Fibroblast of skin of right biceps (primary cell): ENCODE results near the gene KANK2.

Experiments used
- DNase-seq: peaks from one replicate; pipeline ENCODE4 v3.0.0-alpha.2; 2013

Gene KANK2

GRCh38 chr19:11225172-11225571 is 27.8 kb upstream of the KANK2 start:
- no peak for DNase-seq

DNA sequence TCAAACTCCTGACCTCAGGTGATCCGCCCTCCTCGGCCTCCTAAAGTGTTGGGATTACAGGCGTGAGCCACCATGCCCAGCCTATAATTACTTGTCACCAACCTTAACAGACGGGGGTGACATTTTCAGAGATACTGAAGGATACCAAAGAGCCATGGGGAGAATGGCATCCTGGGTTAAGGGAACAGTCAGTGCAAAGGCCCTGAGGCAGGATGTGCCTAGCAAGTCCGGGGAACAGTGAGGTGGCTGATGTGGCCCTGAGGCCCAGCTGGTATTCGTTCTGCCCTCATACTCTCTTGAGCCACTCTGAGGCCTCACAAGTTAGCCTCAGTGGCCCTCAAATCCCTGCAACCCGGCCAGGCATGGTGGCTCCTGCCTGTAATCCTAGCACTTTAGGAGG is 27.1 kb upstream of the KANK2 start:
- DNase-seq = no peak

DNA sequence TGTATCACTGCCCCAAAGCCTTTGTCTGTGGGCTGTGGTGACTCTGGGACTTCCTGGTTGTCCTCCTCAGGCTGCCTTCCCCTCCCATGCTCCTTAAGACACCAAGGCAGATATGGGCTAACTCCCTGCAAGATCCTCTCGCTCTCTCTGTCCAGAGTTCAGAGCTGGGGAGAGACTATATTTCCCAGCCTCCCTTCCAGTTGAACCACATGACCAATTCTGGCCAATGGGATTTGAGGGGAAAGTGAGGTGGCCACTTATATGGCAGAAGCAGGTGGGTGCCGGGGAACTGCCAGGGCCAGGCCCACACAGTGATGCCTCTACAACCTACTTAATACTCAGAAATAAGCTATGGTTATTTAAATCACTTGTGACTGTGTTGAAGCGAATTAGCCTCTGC is 25.9 kb upstream of the KANK2 start:
- no peak for DNase-seq

GRCh38 chr19:11221082-11221598 is 23.8 kb upstream of the KANK2 start:
- DNase-seq = no peak

DNA sequence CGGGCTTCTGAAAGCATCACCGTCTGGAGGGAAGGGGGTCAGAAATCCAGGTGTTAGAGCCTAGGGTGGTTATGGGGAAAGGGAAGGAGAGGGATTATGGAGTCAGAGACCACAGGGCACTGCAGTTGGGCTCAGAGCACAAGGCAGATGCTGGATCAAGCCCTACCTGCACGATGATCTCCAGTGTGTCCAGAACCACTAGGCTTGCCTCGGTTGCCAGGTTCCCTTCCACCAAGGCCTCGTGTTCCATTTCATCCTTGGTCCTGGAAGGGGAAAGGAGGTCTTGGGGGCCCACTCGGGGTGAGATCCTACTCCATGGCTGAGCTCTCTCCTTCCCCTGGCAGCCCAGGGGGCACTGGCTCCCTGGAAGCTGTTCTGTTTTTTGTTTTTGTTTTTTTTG is 17.0 kb upstream of the KANK2 start:
- no peak for DNase-seq

DNA sequence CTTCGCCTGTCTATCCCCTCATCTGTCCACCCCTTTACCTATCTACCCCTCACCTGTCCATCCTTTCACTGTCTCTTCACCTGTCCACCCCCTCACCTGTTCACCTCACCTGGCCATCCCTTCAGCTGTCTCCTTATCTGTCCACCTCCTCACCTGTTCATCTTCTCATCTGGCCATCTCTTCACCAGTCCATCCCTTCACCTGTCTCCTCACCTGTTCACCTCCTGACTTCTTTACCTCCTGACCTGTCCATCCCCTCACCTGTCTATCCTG is 13.2 kb upstream of the KANK2 start:
- DNase-seq = no peak

DNA sequence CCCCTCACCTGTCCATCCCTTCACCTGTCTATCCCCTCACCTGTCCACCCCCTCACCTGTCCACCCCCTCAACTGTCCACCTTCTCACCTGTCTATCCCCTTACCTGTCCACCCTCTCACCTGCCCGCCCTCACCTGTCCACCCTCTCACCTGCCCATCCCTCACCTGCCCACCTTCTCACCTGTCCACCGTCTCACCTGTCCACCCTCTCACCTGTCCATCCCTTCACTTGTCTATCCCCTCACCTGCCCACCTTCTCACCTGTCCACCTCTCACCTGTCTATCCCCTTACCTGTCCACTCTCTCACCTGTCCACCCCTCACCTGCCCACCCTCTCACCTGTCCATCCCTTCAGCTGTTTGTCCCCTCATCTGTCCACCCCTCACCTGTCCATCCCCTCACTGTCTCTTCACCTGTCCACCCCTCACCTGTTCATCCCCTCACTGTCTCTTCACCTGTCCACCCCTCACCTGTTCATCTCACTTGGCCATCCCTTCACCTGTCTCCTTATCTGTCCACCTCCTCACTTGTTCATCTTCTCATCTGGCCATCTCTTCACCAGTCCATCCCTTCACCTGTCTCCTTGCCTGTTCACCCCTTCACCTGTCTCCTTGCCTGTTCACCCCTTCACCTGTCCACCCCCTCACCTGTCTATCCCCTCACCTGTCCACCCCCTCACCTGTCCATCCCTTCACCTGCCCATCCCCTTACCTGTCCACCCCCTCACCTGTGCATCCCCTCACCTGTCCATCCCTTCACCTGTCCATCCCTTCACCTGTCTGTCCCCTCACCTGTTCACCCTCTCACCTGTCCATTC is 12.7 kb upstream of the KANK2 start:
- DNase-seq = no peak

- no peak for DNase-seq
Measured at GRCh38 chr19:11208561-11209471, 11.5 kb upstream of the KANK2 start.

DNA sequence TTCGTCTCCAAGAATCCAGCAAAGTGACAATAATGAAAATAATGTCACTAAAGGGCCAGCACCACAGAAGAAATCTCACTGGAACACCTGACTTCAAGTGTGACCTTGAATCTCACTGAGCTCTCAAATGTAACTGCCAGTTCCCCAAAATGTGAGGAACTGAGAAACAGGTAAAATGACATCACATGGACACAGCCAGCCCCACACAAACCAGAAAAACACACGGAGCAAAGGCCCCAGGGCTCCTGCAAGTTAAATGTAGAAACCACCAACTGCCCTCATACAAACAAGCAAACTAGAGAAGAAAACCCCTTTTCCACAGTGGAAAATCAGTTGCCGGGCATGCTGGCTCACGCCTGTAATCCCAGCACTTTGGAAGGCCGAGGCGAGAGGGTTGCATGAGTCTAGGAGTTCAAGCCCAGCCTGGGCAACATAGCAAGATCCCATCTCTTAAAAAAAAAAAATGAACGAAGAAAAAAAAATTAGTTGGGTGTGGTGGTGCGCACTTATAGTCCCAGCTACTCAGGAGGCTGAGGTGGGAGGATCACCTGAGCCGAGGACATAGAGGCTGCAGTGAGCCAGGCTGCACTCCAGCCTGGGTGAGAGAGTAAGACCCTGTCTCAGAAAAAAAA is 8.7 kb upstream of the KANK2 start:
- DNase-seq = no peak

GRCh38 chr19:11204943-11205349 is 7.6 kb upstream of the KANK2 start:
- no peak for DNase-seq

- no peak for DNase-seq
Measured at GRCh38 chr19:11204076-11204602, 6.8 kb upstream of the KANK2 start.

DNA sequence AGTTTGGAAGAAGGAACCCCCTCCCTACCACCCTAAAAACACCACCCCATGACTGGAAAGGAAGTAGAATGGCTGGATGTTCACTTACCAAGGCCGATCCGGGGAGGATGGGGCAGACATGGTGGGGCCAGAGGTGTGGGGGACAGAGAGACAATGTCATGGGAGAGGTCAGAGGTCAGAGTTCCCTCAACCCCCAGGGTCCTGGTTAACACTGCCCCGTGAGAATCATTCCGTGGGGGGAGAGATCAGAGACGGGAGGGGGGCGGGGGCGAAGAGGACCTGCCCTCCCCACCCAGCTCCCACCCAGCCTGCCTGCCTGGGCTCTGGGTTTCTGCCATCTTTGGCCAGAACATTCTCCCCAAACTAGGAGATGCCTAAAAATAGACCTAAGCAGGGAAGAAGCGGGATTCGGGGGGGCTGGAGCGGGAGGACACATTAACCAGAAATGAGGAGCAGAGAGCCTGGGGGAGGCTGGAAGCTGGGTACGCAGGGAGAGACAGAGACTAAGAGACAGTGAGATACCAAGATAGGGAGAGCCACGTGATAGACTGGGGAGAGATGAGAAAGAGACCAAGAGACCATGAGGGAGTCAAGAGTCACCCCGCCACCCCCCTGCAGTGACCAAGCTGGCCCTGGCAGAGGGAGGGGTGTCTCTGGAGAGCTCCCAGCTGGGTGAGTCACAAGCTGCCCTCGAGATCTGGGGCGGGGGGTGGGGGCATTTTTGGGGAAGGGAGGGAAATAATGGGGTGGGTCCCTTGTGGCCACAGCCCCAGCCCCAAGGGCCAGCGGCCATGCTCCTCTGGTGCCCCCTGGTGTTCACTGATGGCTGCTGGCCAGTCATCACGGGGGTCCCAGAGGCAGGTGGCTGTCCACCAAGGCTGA is 6.1 kb upstream of the KANK2 start:
- peak; percentile 90 for DNase-seq

- DNase-seq = no peak
Measured at GRCh38 chr19:11202488-11203193, 5.3 kb upstream of the KANK2 start.

GRCh38 chr19:11201791-11202190 is 4.4 kb upstream of the KANK2 start:
- no peak for DNase-seq

DNA sequence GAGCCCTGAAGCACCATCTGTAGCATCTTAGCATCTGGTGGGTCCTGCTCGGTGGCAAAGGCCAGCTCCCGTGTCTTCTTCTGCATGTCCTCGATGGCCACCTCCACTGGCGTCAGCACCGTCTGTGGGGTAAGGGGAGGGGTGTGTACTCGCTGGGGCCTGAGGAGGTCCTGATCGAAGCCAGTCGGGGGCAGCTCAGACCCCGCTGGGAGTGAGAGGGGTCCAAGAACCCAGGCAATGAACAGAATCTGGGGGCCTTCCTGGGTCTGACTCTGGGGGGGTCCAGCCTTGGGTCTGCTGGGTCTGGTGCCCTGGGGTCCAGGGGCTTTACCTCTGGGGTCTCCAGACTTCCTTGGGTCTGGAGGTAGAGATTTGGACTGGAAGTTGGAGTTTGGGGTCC is 3.6 kb upstream of the KANK2 start:
- no peak for DNase-seq

DNA sequence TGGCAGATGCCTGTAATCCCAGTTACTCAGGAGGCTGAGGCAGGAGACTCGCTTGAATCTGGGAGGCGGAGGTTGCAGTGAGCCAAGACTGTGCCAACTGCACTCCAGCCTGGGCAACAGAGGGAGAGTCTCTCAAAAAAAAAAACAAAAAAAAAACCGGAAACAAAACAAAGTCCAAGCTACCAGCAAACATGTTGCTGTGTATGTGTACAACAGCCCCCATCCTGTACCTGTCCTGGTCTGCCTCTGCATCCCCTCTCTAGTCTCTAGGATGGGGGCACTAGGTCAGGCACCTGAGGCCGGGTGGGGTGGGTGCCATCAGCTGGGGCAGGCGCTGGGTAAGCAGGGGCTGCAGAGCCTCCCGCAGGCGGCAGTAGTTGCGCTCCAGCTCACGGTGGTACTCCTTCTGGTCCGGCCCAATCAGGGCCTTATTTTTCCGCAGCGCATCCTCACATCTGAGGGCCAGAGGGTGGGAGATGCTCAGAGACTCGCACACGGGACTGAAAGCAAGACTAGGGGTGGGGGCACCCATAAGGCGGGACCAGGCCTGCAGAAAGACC is 2.8 kb upstream of the KANK2 start:
- DNase-seq = no peak

DNA sequence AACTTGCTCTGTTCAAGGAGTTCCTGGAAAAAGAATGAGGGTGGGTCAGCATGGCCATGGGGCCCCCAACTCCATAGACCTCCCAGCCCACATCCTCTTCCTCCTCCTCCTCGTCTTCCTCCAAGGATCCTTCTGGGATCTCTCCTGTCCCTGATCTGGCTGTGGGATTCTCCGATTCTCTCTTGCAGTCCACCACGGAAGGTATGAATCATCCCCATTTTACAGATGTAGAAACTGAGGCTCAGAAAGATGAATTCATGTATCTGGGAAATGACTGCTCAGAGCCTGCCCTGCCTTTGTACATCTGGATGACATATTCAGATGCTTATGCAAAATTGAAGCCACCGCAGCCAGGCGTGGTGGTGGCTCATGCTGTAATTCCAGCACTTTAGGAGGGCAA is 2.2 kb upstream of the KANK2 start:
- no peak for DNase-seq

GRCh38 chr19:11198769-11199424 is 1.6 kb upstream of the KANK2 start:
- DNase-seq = no peak

- no peak for DNase-seq
Measured at GRCh38 chr19:11198175-11198534, 810 bp upstream of the KANK2 start.

DNA sequence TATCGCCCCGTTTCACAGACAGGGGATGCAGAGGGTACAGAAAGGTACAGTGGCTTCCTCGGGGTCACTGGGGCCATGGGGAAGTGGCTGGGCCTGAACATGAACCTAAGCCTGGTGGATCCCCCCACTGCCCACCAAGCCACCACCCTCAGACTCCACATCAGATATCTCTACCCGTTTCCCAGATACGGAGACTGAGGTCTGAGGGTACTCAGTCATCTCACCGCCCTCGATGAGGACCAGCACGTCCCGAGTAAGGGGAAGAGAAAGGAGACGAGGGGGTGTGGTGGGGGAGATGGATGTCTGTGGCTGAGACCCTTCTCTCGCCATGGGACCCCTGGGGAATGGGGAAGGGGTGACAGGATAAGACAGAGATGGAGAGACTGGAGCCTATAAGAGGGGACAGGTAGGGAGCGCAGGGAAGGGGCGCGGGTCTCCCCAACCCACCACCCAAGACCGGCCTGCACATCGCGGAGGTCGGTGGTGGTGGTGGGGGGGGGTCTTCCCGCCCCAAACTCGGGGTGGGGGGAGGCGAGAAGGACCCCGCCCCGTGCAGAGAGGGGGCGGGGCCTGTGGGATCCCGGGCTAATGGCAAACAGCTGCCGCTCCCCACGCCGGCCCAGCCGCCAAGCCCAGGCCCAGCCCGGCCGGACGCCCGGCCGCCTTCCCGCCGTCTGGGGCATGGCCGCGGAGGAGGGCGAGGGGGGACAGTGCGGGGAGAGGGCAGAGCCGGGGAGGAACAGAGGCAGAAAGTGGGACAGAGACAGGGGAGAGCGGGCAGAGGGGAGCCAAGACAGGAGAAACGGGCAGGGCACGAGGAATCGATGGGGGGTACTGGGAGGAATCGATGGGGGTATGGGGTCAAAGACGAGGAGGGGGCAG is 698 bp downstream of the KANK2 start:
- DNase-seq = peak; percentile 37
